Suprapubic skin (tissue), 4 donors: Measurements from ENCODE around the gene CSAD.

Experiments used
- EP300 ChIP-seq: sonication (generic); formaldehyde crosslinking; IDR thresholded peaks from one replicate; pipeline ENCODE4 v1.6.1; 2017; ENCODE audit warnings: antibody characterized with exemption
- POLR2A ChIP-seq, 2 donors: fragments of 450-650 bp; IDR thresholded peaks; one replicate each; pipeline ENCODE4 v1.6.1; 2017; ENCODE audit warnings: antibody characterized with exemption in 2 of 2, mild to moderate bottlenecking in 2 of 2, moderate library complexity in 2 of 2
- POLR2AphosphoS5 ChIP-seq, 3 donors: sonication (generic); formaldehyde crosslinking; IDR thresholded peaks; one replicate each; pipeline ENCODE4 v1.6.1; 2017; ENCODE audit warnings: antibody characterized with exemption in 3 of 3
- TF ChIP-seq, protein P1 (sequence below), 2 donors: fragments of 200-600 bp in 1 of 2; fragments of 450-650 bp in 1 of 2; sonication (generic) in 1 of 2; IDR thresholded peaks; one replicate each; pipeline ENCODE4 v1.5.1; 2016 to 2019; ENCODE audit warnings: antibody characterized with exemption in 2 of 2, mild to moderate bottlenecking in 1 of 2, moderate library complexity in 1 of 2

DNA sequence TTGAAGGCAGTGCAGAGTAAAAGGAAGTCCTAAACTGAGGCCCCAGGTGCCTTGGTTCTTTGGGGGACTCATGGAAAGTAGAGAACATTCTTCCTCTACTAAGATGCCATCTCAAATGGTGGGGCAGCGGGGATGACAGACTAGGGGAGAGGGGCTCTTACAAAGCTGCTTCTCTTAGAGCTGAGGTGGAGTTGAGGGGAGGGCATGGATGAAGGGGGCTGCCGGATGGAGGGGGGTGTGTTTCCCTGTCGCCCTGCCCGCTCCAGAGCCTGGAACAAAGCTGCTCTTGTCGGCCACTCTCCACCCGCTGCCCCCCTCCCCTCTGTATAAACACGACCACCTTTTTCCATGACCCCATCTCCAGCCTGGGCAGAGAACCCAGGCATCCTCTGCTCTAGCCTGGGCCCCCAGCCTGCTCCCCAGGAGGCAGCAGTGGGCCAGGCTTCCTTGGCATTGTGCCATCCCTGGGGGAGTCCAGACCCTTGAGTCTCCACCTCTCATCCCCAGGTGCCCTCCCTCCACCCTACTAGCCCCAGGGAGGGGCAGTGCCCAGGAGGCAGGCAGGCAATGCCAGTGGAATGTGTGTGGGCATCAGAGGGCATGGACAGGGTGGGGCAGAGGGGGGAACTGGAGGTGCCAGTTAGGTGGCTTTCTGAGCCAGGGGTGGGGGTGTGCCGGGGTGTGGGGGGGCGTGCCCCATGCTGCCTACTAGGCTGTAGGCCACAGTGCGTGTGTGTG lies 49.6 kb upstream of the CSAD start:
- TF ChIP-seq POLR2A (IDR thresholded peaks at IDR 0.05) (no peak), EP300 (no peak), POLR2AphosphoS5 (IDR thresholded peaks at IDR 0.05) (peak in 1 of 3 donors; percentile 76)
- TF ChIP-seq, protein P1, sequence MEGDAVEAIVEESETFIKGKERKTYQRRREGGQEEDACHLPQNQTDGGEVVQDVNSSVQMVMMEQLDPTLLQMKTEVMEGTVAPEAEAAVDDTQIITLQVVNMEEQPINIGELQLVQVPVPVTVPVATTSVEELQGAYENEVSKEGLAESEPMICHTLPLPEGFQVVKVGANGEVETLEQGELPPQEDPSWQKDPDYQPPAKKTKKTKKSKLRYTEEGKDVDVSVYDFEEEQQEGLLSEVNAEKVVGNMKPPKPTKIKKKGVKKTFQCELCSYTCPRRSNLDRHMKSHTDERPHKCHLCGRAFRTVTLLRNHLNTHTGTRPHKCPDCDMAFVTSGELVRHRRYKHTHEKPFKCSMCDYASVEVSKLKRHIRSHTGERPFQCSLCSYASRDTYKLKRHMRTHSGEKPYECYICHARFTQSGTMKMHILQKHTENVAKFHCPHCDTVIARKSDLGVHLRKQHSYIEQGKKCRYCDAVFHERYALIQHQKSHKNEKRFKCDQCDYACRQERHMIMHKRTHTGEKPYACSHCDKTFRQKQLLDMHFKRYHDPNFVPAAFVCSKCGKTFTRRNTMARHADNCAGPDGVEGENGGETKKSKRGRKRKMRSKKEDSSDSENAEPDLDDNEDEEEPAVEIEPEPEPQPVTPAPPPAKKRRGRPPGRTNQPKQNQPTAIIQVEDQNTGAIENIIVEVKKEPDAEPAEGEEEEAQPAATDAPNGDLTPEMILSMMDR (IDR thresholded peaks at IDR 0.05), result no peak
